Trophoblast cell (in vitro differentiated cells and primary cell): ENCODE results near the gene TSPAN33.

Experiments used
- DNase-seq, 2 donors: peaks; one replicate each; pipeline ENCODE4 v3.0.0-alpha.2; 2016
- H2AFZ ChIP-seq: 2 replicates; pipeline ENCODE4 v1.6.1; 2013; ENCODE audit warnings: low read length, moderate library complexity, mild to moderate bottlenecking; ENCODE audit not compliant: insufficient read depth, poor library complexity
- H2AK5ac ChIP-seq: 2 replicates; pipeline ENCODE4 v1.6.1; 2013; ENCODE audit warnings: mild to moderate bottlenecking, low read length
- H2BK120ac ChIP-seq: 2 replicates; pipeline ENCODE4 v1.6.1; 2013; ENCODE audit warnings: low read length, mild to moderate bottlenecking, moderate library complexity; ENCODE audit not compliant: insufficient read depth, poor library complexity
- H2BK12ac ChIP-seq: 2 replicates; pipeline ENCODE4 v1.6.1; 2013; ENCODE audit warnings: mild to moderate bottlenecking, low read length, moderate library complexity
- H2BK5ac ChIP-seq: 2 replicates; pipeline ENCODE4 v1.6.1; 2013; ENCODE audit warnings: low read length, low read depth, moderate library complexity, mild to moderate bottlenecking; ENCODE audit not compliant: poor library complexity
- H3K14ac ChIP-seq: 2 replicates; pipeline ENCODE4 v1.6.1; 2013; ENCODE audit warnings: mild to moderate bottlenecking, low read length
- H3K18ac ChIP-seq: 2 replicates; pipeline ENCODE4 v1.6.1; 2013; ENCODE audit warnings: mild to moderate bottlenecking, low read length
- H3K23ac ChIP-seq: 2 replicates; pipeline ENCODE4 v1.6.1; 2013; ENCODE audit warnings: low read length
- H3K27ac ChIP-seq: 2 replicates; pipeline ENCODE4 v1.5.1; 2013; ENCODE audit warnings: low read depth, mild to moderate bottlenecking, inconsistent platforms, low read length, moderate library complexity
- H3K27me3 ChIP-seq: 2 replicates; pipeline ENCODE4 v1.6.1; 2013; ENCODE audit warnings: inconsistent platforms, mild to moderate bottlenecking, low read length, moderate library complexity; ENCODE audit not compliant: insufficient read depth
- H3K36me3 ChIP-seq, 2 experiments: 1 replicate in 1 of 2; 2 replicates in 1 of 2; pipeline ENCODE4 v1.6.1; 2013; ENCODE audit warnings: low read length in 2 of 2, mild to moderate bottlenecking in 2 of 2, moderate library complexity in 1 of 2; ENCODE audit not compliant: insufficient read depth in 2 of 2, control insufficient read depth in 1 of 2
- H3K4ac ChIP-seq: 2 replicates; pipeline ENCODE4 v1.6.1; 2013; ENCODE audit warnings: low read depth, mild to moderate bottlenecking, low read length, moderate library complexity
- H3K4me1 ChIP-seq, 2 experiments: 1 replicate in 1 of 2; 2 replicates in 1 of 2; pipeline ENCODE4 v1.6.1; 2013; ENCODE audit warnings: low read length in 2 of 2, mild to moderate bottlenecking in 2 of 2, moderate library complexity in 1 of 2; ENCODE audit not compliant: insufficient read depth in 2 of 2, control insufficient read depth in 1 of 2
- H3K4me2 ChIP-seq: 2 replicates; pipeline ENCODE4 v1.6.1; 2013; ENCODE audit warnings: inconsistent platforms, mild to moderate bottlenecking, low read length, moderate library complexity
- H3K4me3 ChIP-seq: 2 replicates; pipeline ENCODE4 v1.5.1; 2013; ENCODE audit warnings: mild to moderate bottlenecking, low read depth, low read length, inconsistent platforms
- H3K79me1 ChIP-seq: one replicate; pipeline ENCODE4 v1.6.1; 2013; ENCODE audit warnings: low read length
- H3K79me2 ChIP-seq: 2 replicates; pipeline ENCODE4 v1.6.1; 2013; ENCODE audit warnings: low read length, mild to moderate bottlenecking; ENCODE audit not compliant: control insufficient read depth, insufficient read depth, poor library complexity
- H3K9ac ChIP-seq: 2 replicates; pipeline ENCODE4 v1.6.1; 2013; ENCODE audit warnings: mild to moderate bottlenecking, low read length
- H3K9me3 ChIP-seq: 2 replicates; pipeline ENCODE4 v1.6.1; 2013; ENCODE audit warnings: low read depth, mild to moderate bottlenecking, control low read depth, inconsistent platforms, low read length; ENCODE audit not compliant: insufficient read depth
- H4K12ac ChIP-seq: 2 replicates; pipeline ENCODE4 v1.6.1; 2013; ENCODE audit warnings: low read depth, mild to moderate bottlenecking, low read length, moderate library complexity
- H4K8ac ChIP-seq: 2 replicates; pipeline ENCODE4 v1.6.1; 2013; ENCODE audit warnings: low read depth, mild to moderate bottlenecking, low read length, moderate library complexity
- H4K91ac ChIP-seq: one replicate; pipeline ENCODE4 v1.6.1; 2013; ENCODE audit warnings: low read depth, mild to moderate bottlenecking, low read length, moderate library complexity
- WGBS: extraction: QIAGEN DNeasy Blood & Tissue Kit; methylation state at CpG from one replicate; pipeline ENCODE4 v1.1.7; 2013; ENCODE audit warnings: missing lambda C conversion rate; ENCODE audit not compliant: insufficient read length, insufficient coverage; ENCODE audit errors: extremely low coverage; 5-methylcytosine and 5-hydroxymethylcytosine counted together

Gene TSPAN33

GRCh38 chr7:129159539-129159938 lies 15.0 kb downstream of the TSPAN33 start:
- no peak overlapping the region for H2AFZ ChIP-seq
- no peak overlapping the region for H4K8ac ChIP-seq
- no peak overlapping the region for H2BK5ac ChIP-seq
- no CpG with 5 or more reads among the region's 3 CpGs for WGBS
- H2BK120ac ChIP-seq, result no peak overlapping the region
- H2BK12ac ChIP-seq, result no peak overlapping the region
- H3K4me3 ChIP-seq, result no peak overlapping the region
- H3K14ac ChIP-seq, result no peak overlapping the region
- H3K79me2 ChIP-seq, result no peaks in the 10 kb centered on the region
- no peak overlapping the region for H2AK5ac ChIP-seq
- H3K79me1 ChIP-seq, result no peaks in the 10 kb centered on the region
- no peak overlapping the region for H4K12ac ChIP-seq
- H3K9ac ChIP-seq, result no peak overlapping the region
- H3K27me3 ChIP-seq, result no peaks in the 10 kb centered on the region
- no peak overlapping the region for H3K4me2 ChIP-seq
- DNase-seq, result peak in 1 of 2 donors; percentile 8
- H3K9me3 ChIP-seq, result peaks cover 4% of the 10 kb centered on the region
- H3K27ac ChIP-seq, result no peak overlapping the region
- H4K91ac ChIP-seq, result no peak overlapping the region
- H3K23ac ChIP-seq, result no peak overlapping the region
- H3K4ac ChIP-seq, result no peak overlapping the region
- no peaks in the 10 kb centered on the region for H3K36me3 ChIP-seq
- no peaks in the 10 kb centered on the region for H3K4me1 ChIP-seq
- H3K18ac ChIP-seq, result no peak overlapping the region

GRCh38 chr7:129160161-129160905 lies 15.8 kb downstream of the TSPAN33 start:
- H3K9me3 ChIP-seq, result peaks cover 4% of the 10 kb centered on the region
- no peak overlapping the region for H3K23ac ChIP-seq
- H3K27me3 ChIP-seq, result no peaks in the 10 kb centered on the region
- peak overlapping the region; percentile 1 for H3K4me3 ChIP-seq
- no peaks in the 10 kb centered on the region for H3K4me1 ChIP-seq
- no peak overlapping the region for H2AFZ ChIP-seq
- no peak overlapping the region for H4K8ac ChIP-seq
- H4K12ac ChIP-seq, result no peak overlapping the region
- H3K79me2 ChIP-seq, result no peaks in the 10 kb centered on the region
- H3K14ac ChIP-seq, result no peak overlapping the region
- H3K79me1 ChIP-seq, result no peaks in the 10 kb centered on the region
- H2AK5ac ChIP-seq, result no peak overlapping the region
- no peak overlapping the region for H2BK120ac ChIP-seq
- no peak overlapping the region for H3K27ac ChIP-seq
- no peak overlapping the region for H2BK5ac ChIP-seq
- H4K91ac ChIP-seq, result no peak overlapping the region
- H2BK12ac ChIP-seq, result no peak overlapping the region
- no peak overlapping the region for H3K9ac ChIP-seq
- no peaks in the 10 kb centered on the region for H3K36me3 ChIP-seq
- H3K4ac ChIP-seq, result no peak overlapping the region
- DNase-seq, result no peak
- no CpG with 5 or more reads among the region's 3 CpGs for WGBS
- H3K18ac ChIP-seq, result no peak overlapping the region
- H3K4me2 ChIP-seq, result no peak overlapping the region

- Histone ChIP-seq H3K23ac (no peak overlapping the region), H2BK5ac (no peak overlapping the region), H3K18ac (no peak overlapping the region), H3K14ac (no peak overlapping the region), H4K12ac (no peak overlapping the region), H3K4me3 (no peak overlapping the region), H3K4me2 (no peak overlapping the region), H3K27me3 (no peaks in the 10 kb centered on the region), H2AFZ (no peak overlapping the region), H3K79me2 (no peaks in the 10 kb centered on the region), H2BK120ac (no peak overlapping the region), H2AK5ac (no peak overlapping the region), H3K79me1 (no peaks in the 10 kb centered on the region), H3K36me3 (no peaks in the 10 kb centered on the region), H3K4me1 (no peaks in the 10 kb centered on the region), H3K9ac (no peak overlapping the region), H2BK12ac (no peak overlapping the region), H3K9me3 (peaks cover 4% of the 10 kb centered on the region), H4K91ac (no peak overlapping the region), H3K4ac (no peak overlapping the region), H3K27ac (no peak overlapping the region), H4K8ac (no peak overlapping the region)
- no CpG with 5 or more reads among the region's 5 CpGs for WGBS
- DNase-seq, result no peak
Measured at GRCh38 chr7:129161524-129162225, 17.2 kb downstream of the TSPAN33 start.

GRCh38 chr7:129162732-129163131 lies 18.2 kb downstream of the TSPAN33 start:
- peak overlapping the region; percentile 5 for H3K9ac ChIP-seq
- H4K8ac ChIP-seq, result no peak overlapping the region
- no peak overlapping the region for H4K91ac ChIP-seq
- H3K23ac ChIP-seq, result no peak overlapping the region
- H4K12ac ChIP-seq, result no peak overlapping the region
- DNase-seq, result no peak
- H2BK120ac ChIP-seq, result no peak overlapping the region
- H2BK12ac ChIP-seq, result no peak overlapping the region
- no peaks in the 10 kb centered on the region for H3K36me3 ChIP-seq
- H2AFZ ChIP-seq, result no peak overlapping the region
- H3K27ac ChIP-seq, result no peak overlapping the region
- H3K4me3 ChIP-seq, result peak overlapping the region; percentile 58
- H3K79me2 ChIP-seq, result no peaks in the 10 kb centered on the region
- H3K9me3 ChIP-seq, result peaks cover 6% of the 10 kb centered on the region
- H3K4me1 ChIP-seq, result no peaks in the 10 kb centered on the region
- H3K18ac ChIP-seq, result no peak overlapping the region
- no peak overlapping the region for H3K14ac ChIP-seq
- no peak overlapping the region for H2BK5ac ChIP-seq
- H2AK5ac ChIP-seq, result no peak overlapping the region
- H3K27me3 ChIP-seq, result no peaks in the 10 kb centered on the region
- no CpG with 5 or more reads among the region's 5 CpGs for WGBS
- H3K4ac ChIP-seq, result no peak overlapping the region
- no peak overlapping the region for H3K4me2 ChIP-seq
- H3K79me1 ChIP-seq, result no peaks in the 10 kb centered on the region
